Endothelial cell of umbilical vein (primary cell): ENCODE results near the gene ACTG1. TPM values are rescaled to one million over a fixed set of nuclear protein-coding genes. Genes with fewer than 3 reads are reported as not detected.

Experiments used
- BruUV-seq: library from RNA; stranded (reverse); fragments of 400-500 nt; replicated peaks from 2 replicates; lab custom pipeline; 2021; lab: Mats Ljungman, UMichigan
- CTCF ChIA-PET: fragments of 300-600, 350-600 bp; sonication (Branson Sonifier 250); formaldehyde crosslinking; loops from one replicate; lab custom pipeline; 2021; ENCODE audit warnings: antibody characterized with exemption, inconsistent platforms; lab: Charles Lee
- POLR2A ChIA-PET: fragments of 300-600, 350-600 bp; sonication (Branson Sonifier 250); formaldehyde crosslinking; loops from one replicate; lab custom pipeline; 2021; ENCODE audit warnings: antibody characterized with exemption, inconsistent platforms; lab: Charles Lee
- DNase-seq: peaks from one replicate; pipeline ENCODE4 v3.0.0-alpha.2; 2011; ENCODE audit warnings: low read depth, low spot score
- FAIRE-seq: peaks from 2 replicates; lab custom pipeline; 2011; peaks lifted over from hg19 to GRCh38; lab: Jason Lieb, UNC
- H2AFZ ChIP-seq: 2 replicates; pipeline ENCODE4 v1.6.0; 2012; ENCODE audit warnings: low read depth, low read length, control low read depth, inconsistent platforms
- H3K27ac ChIP-seq: 2 replicates; pipeline ENCODE4 v1.5.1; 2011; ENCODE audit warnings: low read depth, mild to moderate bottlenecking, control low read depth, low read length, moderate library complexity; ENCODE audit not compliant: insufficient read depth
- H3K27me3 ChIP-seq, 2 experiments: 2 replicates each; pipeline versions ENCODE4 v1.6.0 to v1.6.1; 2011; ENCODE audit warnings: low read length in 2 of 2, mixed read lengths in 1 of 2; ENCODE audit not compliant: control insufficient read depth in 2 of 2, insufficient read depth in 2 of 2
- H3K36me3 ChIP-seq, 2 experiments: 2 replicates in 1 of 2; 3 replicates in 1 of 2; pipeline ENCODE4 v1.5.1; 2011; ENCODE audit warnings: low read length in 2 of 2, mild to moderate bottlenecking in 1 of 2, moderate library complexity in 1 of 2; ENCODE audit not compliant: control insufficient read depth in 2 of 2, insufficient read depth in 2 of 2; ENCODE audit errors: extremely low read depth in 1 of 2
- H3K4me1 ChIP-seq: 3 replicates; pipeline ENCODE4 v1.5.1; 2011; ENCODE audit warnings: mild to moderate bottlenecking, low read length; ENCODE audit not compliant: control insufficient read depth, insufficient read depth; ENCODE audit errors: extremely low read depth
- H3K4me2 ChIP-seq: 2 replicates; pipeline ENCODE4 v1.6.1; 2011; ENCODE audit warnings: low read length, control low read depth, mixed read lengths; ENCODE audit not compliant: insufficient read depth
- H3K4me3 ChIP-seq, 3 experiments: fragments of 200-600 bp in 1 of 3; sonication (generic), shearing (Covaris generic) in 1 of 3; replicated peaks in 1 of 3; 2 replicates each; pipeline ENCODE4 v1.5.1; 2011 to 2016; ENCODE audit warnings: control low read depth in 3 of 3, low read length in 3 of 3, mild to moderate bottlenecking in 2 of 3, inconsistent platforms in 1 of 3, low read depth in 1 of 3, moderate library complexity in 1 of 3; ENCODE audit not compliant: insufficient read depth in 1 of 3
- H3K79me2 ChIP-seq: 2 replicates; pipeline ENCODE4 v1.6.0; 2012; ENCODE audit warnings: low read length, inconsistent platforms; ENCODE audit not compliant: control insufficient read depth, insufficient read depth
- H3K9ac ChIP-seq: replicated peaks from 2 replicates; pipeline ENCODE3; 2011; ENCODE audit warnings: low read length, control low read depth; ENCODE audit not compliant: insufficient read depth; ENCODE audit errors: extremely low read depth
- H3K9me1 ChIP-seq: replicated peaks from 3 replicates; pipeline ENCODE4 v1.6.0; 2011; ENCODE audit warnings: mild to moderate bottlenecking, low read length; ENCODE audit not compliant: control insufficient read depth, insufficient read depth; ENCODE audit errors: extremely low read depth
- H3K9me3 ChIP-seq: replicated peaks from 2 replicates; pipeline ENCODE4 v1.5.1; 2012; ENCODE audit warnings: low read length, inconsistent platforms; ENCODE audit not compliant: control insufficient read depth, insufficient read depth
- H4K20me1 ChIP-seq: replicated peaks from 2 replicates; pipeline ENCODE3; 2011; ENCODE audit warnings: mild to moderate bottlenecking, low read length; ENCODE audit not compliant: control insufficient read depth, insufficient read depth; ENCODE audit errors: extremely low read depth
- FOS ChIP-seq: IDR thresholded peaks from 2 replicates; pipeline ENCODE4 v1.6.1; 2011; ENCODE audit warnings: mild to moderate bottlenecking, low read length, moderate library complexity, borderline replicate concordance; ENCODE audit not compliant: insufficient read depth
- GATA2 ChIP-seq: IDR thresholded peaks from 2 replicates; pipeline ENCODE4 v1.7.0; 2011; ENCODE audit warnings: low read depth, mild to moderate bottlenecking, moderate library complexity, mixed read lengths, low read length; ENCODE audit not compliant: insufficient read length, insufficient read depth
- JUN ChIP-seq: IDR thresholded peaks from 2 replicates; pipeline ENCODE4 v1.6.1; 2011; ENCODE audit warnings: borderline replicate concordance, low read depth; ENCODE audit not compliant: insufficient read length, insufficient read depth
- MAX ChIP-seq: IDR thresholded peaks from 2 replicates; pipeline ENCODE4 v1.6.1; 2011; ENCODE audit not compliant: insufficient read depth, insufficient read length
- MYC ChIP-seq: IDR thresholded peaks from one replicate; pipeline ENCODE4 v1.6.1; 2011; ENCODE audit warnings: mild to moderate bottlenecking, low read depth, low read length
- POLR2A ChIP-seq: IDR thresholded peaks from 2 replicates; pipeline ENCODE4 v1.6.1; 2012; ENCODE audit warnings: low read depth, mild to moderate bottlenecking, control low read depth, low read length
- dilution Hi-C: fragments of 300-500 bp; cut with MboI; formaldehyde crosslinking; loops from one replicate; pipeline ENCODE4 v1.15.0; 2019; ENCODE audit warnings: low sequenced_read_pairs; ENCODE audit not compliant: extremely low pct_ligation_motif_present
- intact Hi-C: fragments of 100-400 bp; cut with micrococcal nuclease; formaldehyde crosslinking; loops from one replicate; pipeline ENCODE4 v1.10.0; 2022
- polyA plus RNA-seq, 4 experiments: library from polyadenylated mRNA; depleted of rRNA in 3 of 4; stranded (reverse) in 3 of 4; unstranded in 1 of 4; fragments of >200 nt; gene quantifications; 2 replicates each; pipeline versions ENCODE4 v1.2.1 to v1.2.3, GENCODE V29; 2011 to 2012; ENCODE audit warnings: missing spikeins in 1 of 4
- total RNA-seq: library from RNA; stranded (reverse); gene quantifications from 2 replicates; pipeline ENCODE4 v1.2.3, GENCODE V29; 2021
- TF ChIP-seq, protein P1 (sequence below), 2 donors: IDR thresholded peaks; 1 replicate in 1 of 2; 2 replicates in 1 of 2; pipeline ENCODE4 v1.5.1; 2011; ENCODE audit warnings: low read length in 2 of 2, mild to moderate bottlenecking in 2 of 2, moderate library complexity in 2 of 2, control low read depth in 1 of 2, inconsistent platforms in 1 of 2, low read depth in 1 of 2; ENCODE audit not compliant: insufficient read depth in 1 of 2; ENCODE audit errors: extremely low read depth in 1 of 2

The ACTG1 gene
- total and polyA plus RNA-seq, 2 donors (not counting 3 experiments of a cell fraction or from before 2014, with no cell fraction given): 6,127 to 10,663 TPM

DNA sequence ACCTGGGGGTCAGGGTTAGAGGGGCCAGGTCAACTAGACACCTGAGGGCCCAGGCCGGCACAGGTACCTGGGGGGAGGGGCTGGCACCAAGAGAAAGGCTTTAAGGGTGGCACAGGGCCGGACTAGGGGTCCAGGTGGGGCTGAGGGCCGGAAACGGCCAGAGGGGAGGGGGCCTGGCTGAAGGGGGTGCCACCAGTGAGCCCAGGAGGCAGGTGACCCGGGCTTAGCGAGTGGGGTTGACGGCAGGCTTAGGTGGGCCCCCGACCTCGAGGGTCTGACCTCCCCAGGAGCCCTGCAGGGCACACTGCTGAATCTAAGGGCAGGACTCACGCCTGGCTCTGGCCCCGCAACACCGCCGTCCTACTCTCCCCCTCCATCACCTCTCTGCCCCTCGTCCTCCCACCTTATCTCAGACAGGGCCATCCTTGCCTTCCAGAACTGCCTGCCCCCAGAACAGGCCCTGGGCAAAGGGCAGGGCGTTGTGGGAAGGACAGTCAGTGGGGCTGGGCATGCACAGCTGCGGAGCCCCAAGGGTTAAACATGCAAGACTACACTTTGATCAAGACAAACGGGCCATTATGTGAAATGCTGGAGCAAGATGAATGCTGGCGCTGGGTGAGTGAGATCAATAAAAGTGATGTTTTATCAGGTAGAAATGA is 44.4 kb downstream of the ACTG1 start:
- Histone ChIP-seq H3K4me2 (no peak overlapping the region), H3K27me3 (no peaks in the 10 kb centered on the region), H3K9me1 (no peaks in the 10 kb centered on the region), H3K9ac (no peak overlapping the region), H3K36me3 (no peaks in the 10 kb centered on the region), H3K9me3 (no peaks in the 10 kb centered on the region), H3K4me1 (no peaks in the 10 kb centered on the region), H4K20me1 (no peaks in the 10 kb centered on the region), H3K27ac (no peak overlapping the region), H2AFZ (no peak overlapping the region), H3K4me3 (no peak overlapping the region), H3K79me2 (no peaks in the 10 kb centered on the region)
- TF ChIP-seq, protein P1, sequence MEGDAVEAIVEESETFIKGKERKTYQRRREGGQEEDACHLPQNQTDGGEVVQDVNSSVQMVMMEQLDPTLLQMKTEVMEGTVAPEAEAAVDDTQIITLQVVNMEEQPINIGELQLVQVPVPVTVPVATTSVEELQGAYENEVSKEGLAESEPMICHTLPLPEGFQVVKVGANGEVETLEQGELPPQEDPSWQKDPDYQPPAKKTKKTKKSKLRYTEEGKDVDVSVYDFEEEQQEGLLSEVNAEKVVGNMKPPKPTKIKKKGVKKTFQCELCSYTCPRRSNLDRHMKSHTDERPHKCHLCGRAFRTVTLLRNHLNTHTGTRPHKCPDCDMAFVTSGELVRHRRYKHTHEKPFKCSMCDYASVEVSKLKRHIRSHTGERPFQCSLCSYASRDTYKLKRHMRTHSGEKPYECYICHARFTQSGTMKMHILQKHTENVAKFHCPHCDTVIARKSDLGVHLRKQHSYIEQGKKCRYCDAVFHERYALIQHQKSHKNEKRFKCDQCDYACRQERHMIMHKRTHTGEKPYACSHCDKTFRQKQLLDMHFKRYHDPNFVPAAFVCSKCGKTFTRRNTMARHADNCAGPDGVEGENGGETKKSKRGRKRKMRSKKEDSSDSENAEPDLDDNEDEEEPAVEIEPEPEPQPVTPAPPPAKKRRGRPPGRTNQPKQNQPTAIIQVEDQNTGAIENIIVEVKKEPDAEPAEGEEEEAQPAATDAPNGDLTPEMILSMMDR (IDR thresholded peaks at IDR 0.05; ENCODE audit: extremely low read depth in 1 of 2, insufficient read depth in 1 of 2, low read depth in 1 of 2, low read length in 2 of 2): no peak
- TF ChIP-seq MAX (no peak), POLR2A (no peak), MYC (no peak), FOS (no peak), JUN (no peak), GATA2 (no peak)
- BruUV-seq: no TSS peak
- CTCF ChIA-PET: interaction anchor here (0.7 kb wide), 1 partner anchor 27 kb away, joined by 3 read pairs; no protein-coding TSS in a partner anchor
- intact Hi-C loops (no loop called here), dilution Hi-C loops (no loop called here)
- FAIRE-seq (no peak), DNase-seq (no peak)
- POLR2A ChIA-PET: no interaction called here
